Left kidney (tissue), 2 donors: ENCODE results near the gene CNIH2. TPM values are rescaled to one million over a fixed set of nuclear protein-coding genes. Genes with fewer than 3 reads are reported as not detected.

Experiments
- DNase-seq: peaks from one replicate; pipeline ENCODE4 v3.0.0-alpha.2; 2013
- polyA plus RNA-seq: library from polyadenylated mRNA; unstranded; fragments of 120-200 nt; gene quantifications from one replicate; pipeline ENCODE4 v1.2.1, GENCODE V29; 2013; ENCODE audit not compliant: insufficient read length

Gene CNIH2
- polyA plus RNA-seq, 1 donor, result 5.4 TPM

DNA sequence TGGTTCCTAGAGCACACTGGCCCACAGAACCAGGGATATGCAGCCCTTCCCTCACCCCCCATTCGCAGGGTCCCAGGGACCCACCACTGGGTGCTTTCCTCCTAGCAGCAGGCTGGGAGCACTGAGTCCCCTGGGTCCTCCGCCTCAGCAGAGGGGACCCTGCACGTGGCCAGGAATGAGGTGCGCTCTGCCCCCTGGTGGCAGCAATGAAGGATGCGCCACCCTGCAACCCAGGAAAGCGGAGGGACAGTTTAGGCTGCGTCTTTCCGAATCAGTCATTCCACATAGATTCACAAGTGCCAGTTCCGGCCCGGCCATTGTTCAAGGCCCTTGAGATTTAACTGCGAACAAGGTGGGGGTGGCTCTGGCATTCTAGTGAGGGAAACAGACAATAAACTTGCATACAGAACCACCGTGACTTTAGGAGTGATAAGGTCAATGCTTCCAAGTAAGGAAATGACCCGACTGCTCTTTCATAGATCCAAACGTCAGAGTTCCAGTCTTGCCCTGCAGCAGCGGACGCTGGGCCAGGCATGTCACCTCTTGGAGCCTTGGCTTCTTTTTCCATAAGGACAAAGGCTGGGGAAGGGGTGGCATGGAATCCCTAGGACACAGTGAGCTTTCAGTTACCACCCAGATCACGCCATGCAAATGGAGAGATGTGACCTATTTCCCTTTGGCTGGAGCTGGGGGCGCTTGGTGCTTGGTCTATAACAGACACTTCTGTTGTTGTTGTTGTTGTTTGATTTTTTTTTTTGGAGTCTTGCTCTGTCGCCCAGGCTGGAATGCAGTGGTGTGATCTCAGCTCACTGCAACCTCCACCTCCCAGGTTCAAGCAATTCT, 50.5 kb downstream of the CNIH2 start:
- DNase-seq, result no peak

DNA sequence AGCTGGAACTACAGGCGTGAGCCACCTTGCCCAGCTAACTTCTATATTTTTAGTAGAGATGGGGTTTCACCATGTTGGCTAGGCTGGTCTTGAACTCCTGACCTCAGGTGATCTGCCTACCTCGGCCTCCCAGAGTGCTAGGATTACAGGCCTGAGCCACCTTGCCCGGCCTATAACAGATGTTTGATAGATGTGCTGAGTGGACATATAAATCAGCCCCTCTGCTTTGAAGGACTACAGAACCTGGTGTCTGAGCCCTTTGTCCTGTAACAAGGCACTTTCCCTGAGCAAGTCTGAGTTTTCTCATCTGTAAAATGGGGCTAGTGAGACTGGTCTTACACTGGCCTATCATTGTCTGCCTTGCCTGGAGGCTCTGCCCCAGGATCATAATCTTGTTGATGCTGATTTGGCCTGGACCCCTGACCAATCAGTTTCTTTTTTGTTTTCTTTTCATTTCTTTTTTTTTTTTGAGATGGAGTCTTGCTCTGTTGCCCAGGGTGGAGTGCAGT, 51.2 kb downstream of the CNIH2 start:
- no peak for DNase-seq

- no peak for DNase-seq
These were observed 53.0 kb downstream of the CNIH2 start for GRCh38 chr11:66330931-66331330.

DNA sequence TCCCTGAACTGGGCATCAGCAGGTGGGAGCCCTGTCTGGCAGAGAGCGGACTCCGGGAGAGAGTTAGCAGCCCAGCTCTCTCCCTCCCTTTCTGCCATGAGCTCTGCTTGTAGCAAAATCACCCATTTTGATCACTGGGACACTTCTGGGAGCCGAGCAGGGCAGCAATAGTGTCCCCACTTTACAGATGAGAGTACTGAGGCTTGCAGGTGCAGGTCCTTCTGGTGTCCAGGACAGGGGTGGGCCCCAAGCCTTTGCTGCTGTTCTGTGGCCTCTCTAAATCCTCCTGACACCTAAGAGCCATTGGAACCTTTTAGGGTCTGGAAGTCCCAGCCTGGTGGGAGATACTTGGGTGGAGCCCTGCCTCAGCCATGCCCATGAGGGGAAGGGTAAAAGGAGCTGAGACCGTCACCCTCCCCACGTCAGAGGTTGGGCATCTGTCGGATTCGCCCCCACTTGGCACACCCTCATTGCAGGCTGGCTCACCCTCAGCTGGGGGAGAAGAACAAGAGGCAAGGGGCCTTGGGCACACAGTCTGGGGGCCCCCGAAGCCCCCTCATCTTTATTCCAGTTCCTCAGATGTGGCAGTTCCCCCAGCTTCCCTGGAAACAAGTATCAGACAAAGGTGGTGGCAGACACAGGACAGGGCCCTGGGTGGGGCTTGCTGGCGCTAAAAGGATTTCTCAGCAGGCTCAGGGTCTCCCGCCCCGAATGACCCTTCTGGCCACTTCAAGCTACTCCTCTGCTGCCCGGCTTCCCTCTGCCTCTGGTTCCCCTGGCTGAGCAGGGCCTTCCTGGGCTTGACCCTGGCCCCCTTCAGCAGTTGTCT, 53.8 kb downstream of the CNIH2 start:
- DNase-seq, result no peak

DNA sequence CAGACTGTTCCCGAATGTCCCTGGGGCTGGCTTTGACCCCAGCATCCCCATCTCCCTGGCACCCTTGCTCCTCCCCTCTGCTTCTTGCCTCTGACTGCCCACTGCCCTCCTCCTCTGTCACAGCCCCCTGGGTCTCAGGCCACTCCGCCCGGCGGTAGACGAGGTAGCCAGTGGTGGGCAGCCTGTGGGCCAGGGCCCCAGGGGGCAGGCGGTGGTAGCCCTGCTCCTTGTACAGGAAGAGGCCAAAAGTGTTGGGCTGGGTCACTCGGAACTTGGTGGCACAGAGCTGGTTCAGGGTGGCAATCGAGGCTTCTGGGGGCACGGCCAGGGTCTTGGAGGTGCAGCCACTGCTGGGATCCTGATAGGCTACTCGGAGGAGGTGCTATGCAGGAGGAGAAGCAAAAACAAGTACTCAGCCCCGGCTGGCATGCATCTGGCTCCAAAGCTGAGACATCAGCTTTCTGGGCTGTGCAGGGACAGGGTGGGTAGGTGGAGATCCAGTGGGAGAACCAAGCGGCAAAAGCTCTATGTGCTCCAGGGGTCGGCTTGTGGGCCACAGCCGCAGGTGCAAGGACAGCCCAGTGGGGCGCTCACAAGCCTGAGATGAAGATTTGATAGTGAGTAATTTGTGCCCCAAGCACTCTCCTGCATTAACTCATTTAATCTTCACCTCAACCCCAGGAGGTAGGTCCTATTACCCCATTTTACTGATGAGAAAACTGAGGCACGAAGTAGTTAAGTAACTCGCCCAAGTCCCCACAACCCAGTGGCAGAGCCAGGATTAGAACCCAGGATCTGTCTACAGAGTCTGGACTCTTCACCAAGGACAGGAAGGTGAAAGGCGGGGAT, 54.6 kb downstream of the CNIH2 start:
- DNase-seq, result no peak

DNA sequence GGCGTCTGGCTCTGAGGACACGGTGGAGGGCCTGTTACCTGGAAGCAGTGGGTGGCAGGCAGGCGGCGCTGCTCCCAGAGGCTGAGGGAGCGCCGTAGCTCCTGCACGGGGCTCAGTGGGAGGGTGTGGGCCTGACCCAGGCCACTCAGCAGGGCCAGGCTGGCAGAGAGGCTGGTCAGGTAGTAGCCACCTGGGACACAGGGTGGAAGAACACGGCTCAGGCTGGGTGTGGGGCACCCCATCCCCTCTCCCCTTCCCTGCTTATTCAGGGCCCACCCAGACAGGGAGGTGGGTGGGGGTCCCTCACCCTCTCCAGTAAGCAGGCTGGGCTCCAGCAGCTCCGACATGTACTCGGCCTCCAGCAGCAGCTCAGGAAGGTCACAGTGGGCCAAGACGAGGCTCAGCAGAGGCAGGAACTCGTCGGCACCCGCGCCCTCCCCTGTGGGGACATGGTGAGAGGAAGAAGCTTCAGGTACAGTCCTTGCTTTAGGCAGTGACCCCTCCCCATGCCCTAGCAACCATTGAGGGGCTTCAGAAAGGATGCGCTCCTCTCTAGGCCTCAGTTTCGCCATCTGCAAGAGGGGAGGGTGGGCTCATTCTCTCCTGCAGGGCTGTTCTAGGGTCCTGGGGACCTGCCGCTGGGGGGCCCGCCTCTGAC, 55.4 kb downstream of the CNIH2 start:
- no peak for DNase-seq

Other genes starting within 250 kb of the CNIH2 start
- 3.8 TPM for gene GAL3ST3, start 229.0 kb upstream of the CNIH2 start, polyA plus RNA-seq
- gene SF3B2, start 225.8 kb upstream of the CNIH2 start, polyA plus RNA-seq, result 260 TPM
- 61.5 TPM for gene PACS1, start 207.9 kb upstream of the CNIH2 start, polyA plus RNA-seq
- gene KLC2, start 20.5 kb upstream of the CNIH2 start, polyA plus RNA-seq, result 21.2 TPM
- 108 TPM for gene RAB1B, start 9.5 kb upstream of the CNIH2 start, polyA plus RNA-seq
- 49.2 TPM for gene YIF1A, start 11.0 kb downstream of the CNIH2 start, polyA plus RNA-seq
- gene TMEM151A, start 13.7 kb downstream of the CNIH2 start, polyA plus RNA-seq, result not detected
- 52.2 TPM for gene CD248, start 38.9 kb downstream of the CNIH2 start, polyA plus RNA-seq
- gene RIN1, start 58.3 kb downstream of the CNIH2 start, polyA plus RNA-seq, result 1.6 TPM
- 29.6 TPM for gene BRMS1, start 66.9 kb downstream of the CNIH2 start, polyA plus RNA-seq
- 43.6 TPM for gene B4GAT1, start 69.5 kb downstream of the CNIH2 start, polyA plus RNA-seq
- gene SLC29A2, start 93.6 kb downstream of the CNIH2 start, polyA plus RNA-seq, result 20.7 TPM
- gene NPAS4, start 142.9 kb downstream of the CNIH2 start, polyA plus RNA-seq, result 0.55 TPM
- gene MRPL11, start 160.7 kb downstream of the CNIH2 start, polyA plus RNA-seq, result 67.5 TPM
- 4.9 TPM for gene PELI3, start 188.7 kb downstream of the CNIH2 start, polyA plus RNA-seq
- 24.3 TPM for gene DPP3, start 202.3 kb downstream of the CNIH2 start, polyA plus RNA-seq
- 93.0 TPM for gene BBS1, start 232.5 kb downstream of the CNIH2 start, polyA plus RNA-seq